ENCODE data around the gene HAUS3.

The HAUS3 gene

GRCh38 chr4:2248821-2249261 lies 6.9 kb upstream of the HAUS3 start:
- no peak overlapping the region for H2AFZ ChIP-seq (ENCODE audit: low read depth, low read length, severe bottlenecking)
- no peaks in the 10 kb centered on the region for H4K20me1 ChIP-seq (ENCODE audit: low read depth, low read length)
- TF ChIP-seq EZH2phosphoT487 (conservative IDR thresholded peaks at IDR 0.05; ENCODE audit: low read length) (no peak), CTCF (IDR thresholded peaks at IDR 0.05; ENCODE audit: insufficient read depth, low read length, poor library complexity, severe bottlenecking) (no peak)
- no peaks in the 10 kb centered on the region for H3K9me2 ChIP-seq (replicated peaks; ENCODE audit: insufficient read depth, low read length)
- H3K27ac ChIP-seq (ENCODE audit: low read depth, low read length), result no peak overlapping the region
- H3K27me3 ChIP-seq (ENCODE audit: low read length), result no peaks in the 10 kb centered on the region
- no peaks in the 10 kb centered on the region for H3F3A ChIP-seq (ENCODE audit: insufficient read depth)
- no peaks in the 10 kb centered on the region for H3K79me2 ChIP-seq (ENCODE audit: insufficient read depth, low read length)
- no peaks in the 10 kb centered on the region for H3K9me3 ChIP-seq (ENCODE audit: insufficient read depth, low read length)
- no peak overlapping the region for H3K4me2 ChIP-seq (ENCODE audit: low read depth, low read length, poor library complexity, severe bottlenecking)
- no peaks in the 10 kb centered on the region for H3K36me3 ChIP-seq (ENCODE audit: low read length)
- no peak overlapping the region for H3K4me3 ChIP-seq (ENCODE audit: insufficient read depth, low read length, poor library complexity, severe bottlenecking)
- no peak overlapping the region for H3K9ac ChIP-seq (ENCODE audit: low read length)

DNA sequence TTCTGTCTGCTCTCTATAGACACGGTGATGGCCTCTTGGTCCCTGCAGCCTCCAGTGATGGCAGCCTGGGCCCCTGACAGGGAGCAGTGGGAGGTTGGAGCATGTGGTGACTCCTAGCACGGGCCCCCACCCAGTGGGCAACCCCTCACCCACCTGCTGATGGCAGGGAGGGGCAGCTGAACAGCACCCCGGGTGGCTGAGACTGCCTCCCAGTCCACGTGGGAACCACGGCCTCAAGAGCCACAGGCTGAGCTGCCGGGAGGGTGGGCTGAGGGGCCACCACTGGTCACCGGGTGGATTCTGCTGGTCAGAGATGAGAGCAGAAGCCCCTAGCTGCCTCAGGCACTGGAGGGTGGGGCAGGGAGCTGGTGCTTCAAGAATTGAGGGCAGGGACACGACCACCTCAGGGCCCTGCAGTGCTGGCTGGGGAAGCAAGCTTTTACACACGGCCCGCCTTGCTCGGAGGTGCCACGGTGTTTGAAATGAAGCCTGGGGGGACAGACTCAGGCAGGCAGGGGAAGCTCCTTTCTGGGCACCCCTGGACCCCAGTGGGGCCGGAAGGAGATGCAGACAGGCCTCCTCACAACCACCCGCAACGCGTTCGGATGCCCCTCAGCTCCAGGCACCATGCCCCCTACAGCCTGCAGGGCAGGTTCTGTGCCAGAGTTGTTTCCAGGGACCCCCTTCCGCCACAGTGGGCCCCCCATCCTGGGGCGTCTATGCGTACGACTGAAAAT lies 6.3 kb upstream of the HAUS3 start:
- H3K9me2 ChIP-seq (replicated peaks; ENCODE audit: insufficient read depth, low read length), result no peaks in the 10 kb centered on the region
- H3K79me2 ChIP-seq (ENCODE audit: insufficient read depth, low read length), result no peaks in the 10 kb centered on the region
- no peaks in the 10 kb centered on the region for H4K20me1 ChIP-seq (ENCODE audit: low read depth, low read length)
- H2AFZ ChIP-seq (ENCODE audit: low read depth, low read length, severe bottlenecking), result no peak overlapping the region
- no peak overlapping the region for H3K9ac ChIP-seq (ENCODE audit: low read length)
- no peak overlapping the region for H3K4me2 ChIP-seq (ENCODE audit: low read depth, low read length, poor library complexity, severe bottlenecking)
- no peak overlapping the region for H3K27ac ChIP-seq (ENCODE audit: low read depth, low read length)
- H3K27me3 ChIP-seq (ENCODE audit: low read length), result no peaks in the 10 kb centered on the region
- TF ChIP-seq EZH2phosphoT487 (conservative IDR thresholded peaks at IDR 0.05; ENCODE audit: low read length) (no peak), CTCF (IDR thresholded peaks at IDR 0.05; ENCODE audit: insufficient read depth, low read length, poor library complexity, severe bottlenecking) (no peak)
- no peaks in the 10 kb centered on the region for H3K9me3 ChIP-seq (ENCODE audit: insufficient read depth, low read length)
- no peaks in the 10 kb centered on the region for H3F3A ChIP-seq (ENCODE audit: insufficient read depth)
- H3K36me3 ChIP-seq (ENCODE audit: low read length), result no peaks in the 10 kb centered on the region
- H3K4me3 ChIP-seq (ENCODE audit: insufficient read depth, low read length, poor library complexity, severe bottlenecking), result no peak overlapping the region

GRCh38 chr4:2247128-2248043 lies 5.5 kb upstream of the HAUS3 start:
- H3K36me3 ChIP-seq (ENCODE audit: low read length), result no peaks in the 10 kb centered on the region
- TF ChIP-seq EZH2phosphoT487 (conservative IDR thresholded peaks at IDR 0.05; ENCODE audit: low read length) (no peak), CTCF (IDR thresholded peaks at IDR 0.05; ENCODE audit: insufficient read depth, low read length, poor library complexity, severe bottlenecking) (no peak)
- no peak overlapping the region for H3K27ac ChIP-seq (ENCODE audit: low read depth, low read length)
- no peaks in the 10 kb centered on the region for H3K27me3 ChIP-seq (ENCODE audit: low read length)
- H3K79me2 ChIP-seq (ENCODE audit: insufficient read depth, low read length), result no peaks in the 10 kb centered on the region
- H3K4me2 ChIP-seq (ENCODE audit: low read depth, low read length, poor library complexity, severe bottlenecking), result no peak overlapping the region
- H3F3A ChIP-seq (ENCODE audit: insufficient read depth), result no peaks in the 10 kb centered on the region
- no peaks in the 10 kb centered on the region for H3K9me3 ChIP-seq (ENCODE audit: insufficient read depth, low read length)
- no peaks in the 10 kb centered on the region for H3K9me2 ChIP-seq (replicated peaks; ENCODE audit: insufficient read depth, low read length)
- H3K4me3 ChIP-seq (ENCODE audit: insufficient read depth, low read length, poor library complexity, severe bottlenecking), result no peak overlapping the region
- H4K20me1 ChIP-seq (ENCODE audit: low read depth, low read length), result no peaks in the 10 kb centered on the region
- no peak overlapping the region for H3K9ac ChIP-seq (ENCODE audit: low read length)
- H2AFZ ChIP-seq (ENCODE audit: low read depth, low read length, severe bottlenecking), result no peak overlapping the region
